HG03045 (cell line): ENCODE data around the gene SYF2.
"Not testable (repeated sequence)": the region's sequence is repeated elsewhere in the genome, so short reads cannot be mapped to it uniquely, and the experiment has no call there.

Source experiments
- ATAC-seq: cut with Tn5 transposase; IDR thresholded peaks from one replicate; pipeline ENCODE4 v1.9.1; 2021; ENCODE audit warnings: mild to moderate bottlenecking, moderate library complexity; ENCODE audit not compliant: unreplicated experiment

Gene SYF2

DNA sequence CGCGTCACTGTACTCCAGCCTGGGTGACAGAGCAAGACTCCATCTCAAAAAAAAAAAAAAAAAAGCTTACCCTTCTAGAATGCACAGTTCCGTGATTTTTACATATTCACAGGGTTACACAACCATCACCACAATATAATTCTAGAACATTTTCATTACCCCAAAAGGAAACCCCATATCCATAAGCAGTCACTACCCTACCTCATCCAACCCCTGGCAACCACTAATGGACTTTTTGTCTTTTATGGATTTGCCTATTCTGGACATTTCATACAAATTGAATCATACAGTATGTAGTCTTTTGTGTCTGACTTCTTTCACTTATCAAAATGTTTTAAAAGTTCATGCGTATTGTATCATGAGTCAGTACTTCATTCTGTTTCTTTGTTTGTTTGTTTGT is 22.8 kb downstream of the SYF2 start:
- no peak for ATAC-seq

DNA sequence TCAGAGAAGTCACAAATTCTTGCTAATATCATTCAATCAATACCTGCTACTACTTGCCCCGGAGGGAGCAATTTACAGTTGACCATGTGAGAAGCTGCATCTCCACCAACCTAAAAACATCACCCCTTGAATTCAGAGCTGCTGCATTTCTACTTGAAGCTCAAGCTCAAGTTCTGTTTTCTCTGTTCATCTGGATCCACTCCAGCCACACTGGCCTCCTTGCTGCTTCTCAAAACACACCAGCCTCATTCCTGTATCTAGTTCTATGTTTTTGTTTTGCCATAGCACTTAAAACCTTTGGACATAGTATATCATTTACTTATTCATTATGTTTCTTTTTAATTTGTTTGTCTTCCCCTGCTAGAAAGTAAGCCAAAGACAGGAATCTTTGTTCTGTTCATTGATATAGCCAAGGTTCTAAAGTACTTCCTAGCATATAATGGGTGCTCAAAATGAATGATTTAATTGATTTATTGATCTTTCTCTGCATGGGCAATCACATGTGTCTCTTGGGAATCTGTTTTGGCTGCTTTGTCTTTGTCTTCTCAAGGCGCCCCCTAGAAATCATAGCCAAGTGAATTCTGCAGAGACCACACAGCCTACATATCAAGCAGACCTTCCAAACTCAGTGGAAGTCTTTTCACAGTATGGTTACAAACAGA is 23.6 kb downstream of the SYF2 start:
- ATAC-seq: no peak

DNA sequence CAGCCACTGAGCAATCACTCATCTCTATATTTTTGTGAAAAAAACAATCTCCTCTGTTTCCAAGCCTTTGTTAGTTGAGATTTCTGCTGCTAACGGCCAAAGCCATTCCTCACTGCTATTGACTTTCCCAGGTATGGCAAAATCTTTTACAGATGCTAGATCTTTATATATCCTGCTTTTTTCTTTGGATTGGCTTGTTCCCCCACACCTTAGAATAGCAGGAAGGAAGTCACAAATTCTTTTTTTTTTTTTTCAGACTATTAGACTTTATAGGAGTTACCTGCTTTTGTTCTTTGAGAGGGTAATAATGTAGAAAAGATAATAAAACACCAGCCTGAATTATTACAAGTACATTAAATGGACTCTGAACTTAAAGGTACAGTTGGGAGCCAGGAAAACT is 24.2 kb downstream of the SYF2 start:
- ATAC-seq: no peak

DNA sequence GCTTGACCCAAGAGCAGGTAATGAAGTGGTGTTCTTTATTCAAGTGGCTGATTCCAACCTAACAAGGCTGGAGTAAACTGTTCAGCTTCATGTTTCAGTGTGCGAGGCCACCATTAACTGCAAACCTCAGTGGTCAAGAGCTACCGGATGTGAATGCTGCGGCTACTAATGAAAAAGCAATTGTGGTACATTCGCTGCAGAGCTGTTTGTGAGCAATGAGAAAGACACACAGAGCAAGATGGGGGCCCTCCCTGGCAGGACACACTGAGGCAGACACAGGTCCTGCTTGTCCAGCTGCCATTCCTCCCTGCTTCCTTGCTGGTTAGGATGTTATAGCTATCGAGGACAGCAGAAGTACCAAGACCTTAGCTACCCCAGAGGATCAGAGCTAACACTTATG is 26.1 kb downstream of the SYF2 start:
- no peak for ATAC-seq

DNA sequence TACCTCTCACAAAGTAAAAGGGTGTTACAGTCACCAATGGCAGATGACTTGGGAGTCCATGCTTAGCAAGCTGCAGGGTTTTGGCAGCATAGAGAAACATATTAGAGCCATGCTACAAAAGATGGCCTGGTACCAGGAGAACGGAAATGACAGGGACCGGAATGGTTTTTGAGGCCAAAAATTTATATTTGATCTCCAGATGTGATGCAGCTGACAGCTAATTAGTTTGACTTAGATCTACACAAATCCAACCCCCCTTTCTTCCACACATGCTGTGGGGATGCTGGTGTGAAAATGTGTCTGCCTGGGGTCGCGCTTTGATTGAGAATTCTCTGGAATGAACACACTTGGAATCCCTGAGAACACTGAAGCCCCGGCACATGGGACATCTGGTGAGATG is 26.5 kb downstream of the SYF2 start:
- ATAC-seq: no peak

DNA sequence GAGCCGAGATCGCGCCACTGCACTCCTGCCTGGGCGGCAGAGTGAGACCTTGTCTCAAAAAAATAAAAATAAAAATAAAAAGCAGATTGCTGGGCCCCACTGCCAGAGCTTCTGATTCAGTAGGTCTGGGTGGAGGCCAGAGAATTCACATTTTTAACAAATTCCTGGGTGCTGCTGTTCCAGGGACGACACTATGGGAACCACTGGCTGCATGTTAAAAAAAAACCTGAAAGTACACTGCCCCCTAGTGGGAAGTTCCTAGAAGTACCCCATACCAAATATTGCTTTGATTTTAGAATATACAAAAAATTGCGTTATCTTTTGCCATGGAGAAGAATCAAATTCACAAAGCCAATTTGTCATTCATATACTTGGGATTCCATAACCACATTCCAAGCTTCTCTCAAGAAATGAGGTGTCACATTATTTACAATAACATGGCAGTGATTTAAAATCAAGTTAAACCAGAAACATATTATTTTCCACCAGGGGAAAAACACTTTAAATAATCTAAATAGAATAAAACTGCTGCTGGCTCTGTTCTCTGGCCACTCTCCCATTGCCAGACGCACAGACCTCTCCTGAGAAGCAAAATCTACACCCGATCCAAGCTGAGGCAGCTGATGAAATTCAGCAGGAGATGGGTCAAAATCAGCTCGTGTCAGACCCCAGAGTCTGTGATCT is 27.4 kb downstream of the SYF2 start:
- ATAC-seq: no peak

DNA sequence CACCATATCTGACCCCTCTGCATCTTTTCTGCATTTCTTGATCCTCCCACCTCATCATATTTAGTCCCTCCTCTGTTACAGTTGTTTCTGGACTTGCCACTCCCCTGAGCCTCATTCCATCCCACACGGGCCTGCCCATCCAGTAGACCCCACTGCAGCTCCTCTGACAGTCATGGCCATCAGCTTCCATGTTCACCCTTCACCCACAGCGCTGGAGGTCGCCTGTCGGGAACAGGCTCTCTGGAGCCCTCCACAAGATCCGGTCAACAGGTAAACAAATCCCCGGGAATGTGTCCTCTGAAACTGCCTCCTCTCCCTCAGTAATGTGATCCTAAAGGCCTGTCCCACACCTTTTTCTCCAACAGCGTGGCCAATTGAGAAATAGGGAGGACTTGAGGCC is 31.3 kb downstream of the SYF2 start:
- ATAC-seq: no peak

DNA sequence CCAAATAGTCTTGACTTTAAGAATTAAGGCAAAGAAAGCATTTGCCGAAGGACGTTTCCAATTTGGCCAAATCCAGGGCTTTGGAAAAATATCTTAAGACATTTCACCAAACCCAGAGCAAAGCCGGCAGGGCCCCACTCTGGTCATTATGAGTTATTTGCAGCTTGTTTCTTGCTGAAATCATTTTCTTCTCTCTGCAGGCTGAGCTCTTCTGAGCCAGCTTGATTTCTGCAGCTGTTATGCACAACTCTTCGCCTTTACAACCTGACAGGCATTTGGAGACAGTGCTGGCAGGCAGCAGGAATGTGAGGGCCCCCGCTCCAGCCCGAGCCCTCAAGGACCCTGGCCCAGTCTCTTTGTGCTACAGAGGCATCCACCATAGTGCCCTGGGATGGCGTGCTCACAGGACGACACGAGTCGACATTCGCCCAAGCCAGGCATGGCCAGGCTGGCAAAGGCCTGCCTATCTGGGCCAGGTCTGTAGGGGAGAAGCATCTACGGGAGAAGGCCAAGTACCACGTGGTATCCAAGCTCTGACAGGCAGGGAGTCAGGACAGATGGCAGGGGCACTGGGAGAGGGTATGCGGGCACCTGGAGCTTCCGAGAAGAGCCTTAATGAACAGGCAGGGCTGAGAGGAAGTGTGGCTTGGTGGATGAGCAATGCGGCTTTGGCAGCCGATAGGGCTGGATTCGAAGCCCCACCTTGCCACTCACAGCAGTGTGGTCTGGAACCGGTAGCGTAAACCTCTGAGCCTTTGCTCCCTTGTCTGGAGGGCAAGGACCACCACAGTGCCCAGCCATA is 32.3 kb downstream of the SYF2 start:
- no peak for ATAC-seq

DNA sequence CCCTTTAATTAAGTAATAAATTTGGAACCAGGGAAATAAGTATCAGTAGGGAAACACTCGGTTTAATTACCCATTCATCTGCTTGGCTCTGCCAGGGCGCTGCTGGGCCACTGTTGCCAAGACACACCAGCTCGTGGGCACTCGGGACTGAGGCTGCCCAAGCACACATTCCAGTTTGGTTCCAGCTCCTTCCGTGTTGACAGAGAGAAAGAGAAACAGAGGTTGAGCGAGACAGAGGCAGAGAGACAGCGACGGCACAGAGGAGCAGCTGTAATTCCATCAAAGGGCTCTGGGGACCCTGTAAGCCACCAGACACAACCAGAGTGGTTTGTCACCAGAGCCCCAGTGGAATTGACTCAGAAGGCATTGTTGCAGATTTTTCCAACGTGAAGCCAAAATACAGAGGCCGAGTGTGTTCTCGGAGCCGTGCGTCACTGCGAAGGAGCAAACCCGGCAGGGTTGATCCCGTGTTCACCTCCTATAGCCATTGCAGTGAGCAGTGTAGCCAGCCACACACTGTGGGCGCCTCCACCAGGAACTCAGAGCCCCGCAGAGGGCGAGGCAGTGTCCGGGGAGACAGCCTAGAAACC is 33.5 kb downstream of the SYF2 start:
- no peak for ATAC-seq

DNA sequence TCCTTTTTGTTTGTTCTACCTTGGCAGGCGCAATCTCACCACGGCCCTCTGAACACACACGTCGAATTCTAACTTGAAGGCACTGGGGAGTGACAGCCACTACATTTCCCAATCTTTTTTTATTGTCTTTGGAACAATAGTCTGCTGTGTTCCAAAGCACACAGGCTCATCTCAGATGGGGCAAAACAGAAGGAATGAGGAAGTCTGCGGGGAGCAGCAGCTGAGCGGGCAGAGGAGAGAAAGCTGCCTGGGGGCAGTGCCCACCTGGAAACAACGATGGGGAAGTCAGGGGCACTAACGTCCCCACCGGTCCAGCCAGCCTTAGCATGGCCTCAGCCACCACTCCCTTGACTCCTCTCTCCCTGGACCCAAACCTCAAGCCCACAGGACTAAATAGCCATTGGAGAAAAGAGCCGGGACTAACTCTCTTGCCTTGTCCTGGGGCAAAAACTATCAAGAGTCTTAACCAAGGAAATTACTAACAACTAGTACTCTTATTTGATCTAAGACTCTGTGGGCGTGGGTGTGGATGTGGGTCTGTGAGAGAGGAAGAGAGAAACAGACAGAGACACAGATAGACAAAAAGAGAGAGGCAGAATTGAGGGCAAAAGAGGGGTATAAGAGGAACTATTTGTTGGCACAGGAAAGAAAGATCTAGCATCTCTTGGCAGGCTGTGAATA is 34.2 kb downstream of the SYF2 start:
- ATAC-seq: no peak

DNA sequence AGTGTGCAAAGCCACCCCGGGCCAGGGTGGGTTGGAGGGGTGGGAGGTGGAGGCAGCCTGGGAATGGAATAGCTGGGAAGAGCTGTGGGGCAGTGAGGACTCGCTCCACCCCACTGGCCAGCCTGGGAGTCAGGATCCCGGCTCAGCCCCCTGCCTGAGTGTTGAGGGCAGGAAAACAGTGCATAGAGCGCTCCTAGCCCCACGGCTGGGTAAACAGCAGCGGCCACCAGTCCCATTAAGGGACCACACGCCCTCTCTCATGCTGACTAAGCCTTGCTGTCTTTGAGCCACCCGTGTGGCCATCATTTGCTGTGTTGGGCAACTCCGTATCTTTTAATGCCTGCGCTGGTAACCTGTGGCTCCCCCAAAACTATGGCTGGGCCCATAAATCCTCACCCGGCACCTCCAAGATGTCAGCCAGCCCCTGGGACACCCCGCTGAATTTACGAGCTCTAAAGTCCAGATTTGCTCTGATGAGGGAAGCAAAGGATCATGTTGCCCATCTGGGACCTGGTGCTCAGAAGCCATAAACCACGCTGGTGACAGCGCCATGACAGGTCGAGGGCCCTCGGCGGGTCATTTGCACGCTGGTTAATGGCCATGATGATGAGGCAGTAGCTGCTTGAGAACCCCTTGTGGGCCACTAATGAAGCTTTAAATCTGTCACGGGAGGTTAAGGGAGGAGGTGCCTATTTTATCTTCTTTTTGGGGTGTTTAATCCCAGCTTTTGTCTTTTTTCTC is 34.9 kb downstream of the SYF2 start:
- ATAC-seq: no peak

DNA sequence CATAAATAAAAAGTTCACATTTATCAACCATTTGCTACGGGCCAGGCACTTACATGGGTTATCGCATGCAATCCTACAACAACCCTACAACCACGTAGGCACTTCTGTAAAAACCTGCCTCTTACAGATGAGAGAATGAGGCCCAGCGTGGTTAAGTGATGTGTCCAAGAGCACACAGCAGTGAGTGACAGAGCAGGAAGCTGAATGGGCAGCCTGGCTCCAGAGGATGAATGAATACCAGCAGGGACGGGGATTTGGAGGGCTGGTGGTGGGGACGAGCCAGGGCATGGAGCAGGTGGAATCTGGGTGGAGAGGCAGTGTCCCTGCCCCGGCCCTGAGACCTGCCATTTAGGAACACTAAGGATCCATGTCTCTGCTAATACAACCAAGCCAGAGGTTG is 35.5 kb downstream of the SYF2 start:
- ATAC-seq: no peak

DNA sequence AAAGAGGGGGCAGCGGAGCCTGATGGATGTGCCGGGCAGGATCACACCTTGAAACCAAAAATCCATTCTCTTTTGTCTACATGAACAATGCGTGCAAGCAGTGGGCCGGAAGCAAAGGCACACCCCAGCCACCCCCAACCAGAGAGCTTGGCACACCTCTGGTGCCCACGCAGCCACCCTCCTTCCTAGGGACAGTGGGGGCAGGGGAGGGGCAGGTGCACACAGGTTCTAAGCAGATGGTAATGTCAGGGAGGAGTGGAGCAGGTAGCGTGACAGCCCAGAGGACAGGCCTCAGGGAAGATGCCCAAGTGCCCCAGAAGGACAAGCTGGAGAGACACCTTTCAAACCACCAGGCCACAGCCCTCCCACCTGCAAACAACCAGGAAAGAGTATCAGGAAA is 36.5 kb downstream of the SYF2 start:
- no peak for ATAC-seq

DNA sequence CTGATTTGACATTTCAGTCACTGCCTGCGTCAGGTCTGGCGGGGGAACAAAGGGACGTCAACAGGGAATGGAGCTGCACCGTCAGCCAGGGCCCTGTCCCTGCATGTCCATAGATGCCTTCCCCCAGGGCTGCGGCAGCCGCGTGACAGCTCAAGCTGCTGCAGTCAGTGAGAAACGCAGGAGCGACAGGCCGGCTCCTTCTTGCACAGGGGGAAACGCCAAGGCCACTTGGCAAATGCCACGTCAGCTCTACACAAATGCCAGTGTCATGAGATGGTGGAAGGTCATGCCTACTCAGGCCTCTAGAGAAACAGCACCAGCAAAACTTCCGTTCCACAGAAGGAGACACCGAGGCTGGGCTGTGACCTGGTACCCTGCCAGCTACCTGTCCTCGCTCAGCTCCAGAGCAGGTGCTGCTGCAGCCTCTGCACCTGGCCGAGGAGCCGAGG is 37.7 kb downstream of the SYF2 start:
- ATAC-seq: no peak

DNA sequence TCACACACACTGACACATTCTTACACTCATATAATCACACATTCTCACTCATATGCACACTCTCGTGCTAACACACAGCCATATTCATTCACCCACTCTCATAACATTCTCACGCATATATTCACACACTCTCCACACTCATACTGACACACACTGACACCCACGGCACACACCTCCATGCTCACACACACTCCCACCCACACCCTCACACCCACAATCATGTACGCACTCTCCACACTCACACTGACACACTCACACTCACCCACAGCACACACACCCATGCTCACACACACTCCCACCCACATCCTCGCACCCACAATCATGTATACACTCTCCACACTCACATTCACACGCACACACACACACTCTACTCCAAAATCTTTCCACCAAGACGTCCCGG is 38.2 kb downstream of the SYF2 start:
- ATAC-seq: no peak

DNA sequence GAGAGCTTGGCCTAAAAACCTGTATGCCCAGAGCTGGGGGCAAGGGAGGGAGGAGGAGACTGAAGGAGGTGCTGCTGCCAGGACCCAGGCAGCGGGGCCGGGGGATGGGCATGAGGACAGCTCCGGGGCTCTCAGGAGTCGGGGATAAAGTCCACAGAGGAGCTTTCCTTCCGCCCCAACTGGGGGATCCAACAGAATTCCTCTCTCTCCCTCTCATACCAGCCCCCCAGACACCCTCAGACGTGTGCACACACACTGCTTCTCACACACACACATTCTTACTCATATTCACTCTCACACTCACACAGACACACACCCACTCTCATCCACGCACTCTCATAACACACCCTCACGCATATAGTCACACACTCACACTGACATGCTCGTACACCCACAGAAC is 39.1 kb downstream of the SYF2 start:
- ATAC-seq: no peak

DNA sequence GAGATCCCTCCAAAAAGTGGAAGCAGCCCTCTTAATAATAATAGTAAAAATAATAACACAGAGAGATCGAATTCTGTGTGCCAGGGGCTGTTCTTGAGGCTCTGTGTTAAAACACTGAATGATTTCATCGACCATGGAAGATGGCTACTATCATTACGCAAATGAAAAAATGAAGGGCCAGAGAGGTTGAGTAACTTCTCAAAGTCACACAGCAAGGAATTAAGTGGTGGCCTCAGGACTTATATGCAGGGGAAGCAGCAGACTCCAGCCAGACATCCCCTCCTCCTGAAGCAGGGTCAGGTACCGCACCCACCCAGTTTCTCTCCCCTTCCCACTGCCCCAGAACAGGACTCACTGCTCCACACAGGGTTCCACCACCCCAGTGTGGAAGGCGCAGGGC is 40.1 kb downstream of the SYF2 start:
- ATAC-seq: no peak

DNA sequence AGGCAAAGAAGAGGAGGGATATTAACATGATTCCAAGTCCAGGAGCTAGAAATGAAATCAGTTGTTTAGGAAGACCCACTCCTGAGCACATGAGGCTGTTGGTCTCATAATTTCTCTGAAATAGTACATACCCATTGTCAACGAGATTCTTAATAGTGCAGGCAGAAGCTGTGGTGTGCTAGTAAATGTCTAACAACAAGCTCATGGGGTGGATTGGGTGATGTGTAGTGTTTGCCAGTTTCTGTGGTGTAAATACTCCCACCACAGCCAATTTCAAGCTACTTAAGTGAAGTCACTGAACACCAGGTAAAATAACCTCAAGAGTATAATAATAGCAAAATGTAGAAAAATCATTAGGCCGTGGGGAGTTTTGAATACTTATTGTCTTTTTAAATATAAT is 42.0 kb downstream of the SYF2 start:
- no peak for ATAC-seq

DNA sequence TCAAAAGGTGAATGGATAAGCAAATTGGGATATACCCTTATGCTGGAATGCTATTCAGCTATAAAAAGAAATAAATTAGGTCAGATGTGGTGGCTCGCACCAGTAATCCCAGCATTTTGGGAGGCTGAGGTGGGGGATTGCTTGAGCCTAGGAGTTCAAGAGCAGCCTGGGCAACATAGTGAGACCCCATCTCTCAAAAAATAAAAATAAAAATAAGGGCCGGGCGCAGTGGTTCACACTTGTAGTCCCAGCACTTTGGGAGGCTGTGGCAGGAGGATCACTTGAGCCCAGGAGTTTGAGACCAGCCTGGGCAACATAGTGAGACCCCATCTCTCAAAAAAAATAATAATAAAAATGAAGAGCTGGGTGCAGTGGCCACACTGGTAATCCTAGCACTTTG is 44.4 kb downstream of the SYF2 start:
- not testable (repeated sequence) for ATAC-seq

DNA sequence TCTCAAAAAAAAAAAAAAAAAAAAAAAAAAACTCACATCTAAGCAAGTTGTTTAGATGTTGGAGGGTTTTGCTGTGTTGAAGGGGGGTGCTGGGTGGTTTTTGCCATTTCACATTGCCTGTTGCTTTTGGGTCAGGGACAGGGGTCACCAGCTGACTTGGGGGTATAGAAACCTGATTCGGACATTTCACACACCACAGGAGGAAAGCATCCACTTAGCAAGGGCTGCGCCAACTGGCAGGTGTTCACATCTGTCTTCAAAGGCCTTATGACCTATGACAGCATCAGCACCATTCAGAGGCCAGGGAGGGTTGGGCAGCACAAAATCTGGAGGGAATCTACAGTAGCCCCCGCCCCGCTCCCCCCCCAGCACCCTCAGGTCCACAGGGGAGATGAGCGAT is 45.2 kb downstream of the SYF2 start:
- ATAC-seq: no peak
